Natural killer cell (primary cell): ENCODE measurements around the gene RALBP1. TPM values are rescaled to one million over a fixed set of nuclear protein-coding genes. Genes with fewer than 3 reads are reported as not detected.
A peak's percentile ranks its signal among the peaks of the same experiment; 100 is the strongest.
"Not testable (repeated sequence)": the region's sequence is repeated elsewhere in the genome, so short reads cannot be mapped to it uniquely, and the experiment has no call there.

ENCODE experiments used
- ATAC-seq, 3 donors: fragments of 150-1000 bp in 2 of 3; fragments of 200-7000 bp in 1 of 3; cut with Tn5 transposase; 1 replicate in 1 of 3; 2 replicates in 2 of 3; pipeline ENCODE4 v1.10.0; 2021; ENCODE audit warnings: mild to moderate bottlenecking in 2 of 3, moderate library complexity in 2 of 3
- DNase-seq, 2 donors: peaks; one replicate each; pipeline versions ENCODE4 v3.0.0 to v3.0.0-alpha.2; 2013 to 2021; ENCODE audit warnings: mixed read lengths in 1 of 2
- H3K27ac ChIP-seq: one replicate; pipeline ENCODE4 v1.5.1; 2013; ENCODE audit warnings: mild to moderate bottlenecking, low read length
- H3K27me3 ChIP-seq: one replicate; pipeline ENCODE4 v1.6.1; 2013; ENCODE audit warnings: low read length; ENCODE audit not compliant: control insufficient read depth, insufficient read depth
- H3K36me3 ChIP-seq: one replicate; pipeline ENCODE4 v1.6.1; 2013; ENCODE audit warnings: low read length; ENCODE audit not compliant: control insufficient read depth, insufficient read depth
- H3K4me1 ChIP-seq: one replicate; pipeline ENCODE4 v1.6.1; 2013; ENCODE audit warnings: low read length; ENCODE audit not compliant: control insufficient read depth, insufficient read depth
- H3K4me3 ChIP-seq: one replicate; pipeline ENCODE4 v1.5.1; 2013; ENCODE audit warnings: low read length
- H3K9me3 ChIP-seq: one replicate; pipeline ENCODE4 v1.6.1; 2013; ENCODE audit warnings: low read length; ENCODE audit not compliant: control insufficient read depth, insufficient read depth
- H3K27ac Mint-ChIP-seq, 2 donors: one replicate each; pipeline ENCODE4 v1.8.0; 2022; ENCODE audit warnings: mild to moderate bottlenecking in 2 of 2, mixed read lengths in 2 of 2, moderate library complexity in 1 of 2
- H3K27me3 Mint-ChIP-seq, 2 donors: one replicate each; pipeline ENCODE4 v1.8.0; 2022; ENCODE audit warnings: low read depth in 2 of 2, mixed read lengths in 2 of 2
- H3K36me3 Mint-ChIP-seq: one replicate; pipeline ENCODE4 v1.8.0; 2022; ENCODE audit warnings: mixed read lengths
- H3K4me1 Mint-ChIP-seq, 2 donors: one replicate each; pipeline ENCODE4 v1.8.0; 2022; ENCODE audit warnings: mixed read lengths in 2 of 2
- H3K4me3 Mint-ChIP-seq: one replicate; pipeline ENCODE4 v1.8.0; 2022; ENCODE audit warnings: mild to moderate bottlenecking, moderate library complexity, mixed read lengths
- H3K9me3 Mint-ChIP-seq, 2 donors: one replicate each; pipeline ENCODE4 v1.8.0; 2022; ENCODE audit warnings: mixed read lengths in 2 of 2
- CTCF ChIP-seq: fragments of 200-600 bp; IDR thresholded peaks from one replicate; pipeline ENCODE4 v1.8.0; 2022; ENCODE audit warnings: antibody characterized with exemption
- WGBS: methylation state at CpG from one replicate; pipeline ENCODE4 v1.1.7; 2013; ENCODE audit warnings: missing lambda C conversion rate; ENCODE audit not compliant: insufficient coverage; 5-methylcytosine and 5-hydroxymethylcytosine counted together
- intact Hi-C: fragments of 100-400 bp; cut with micrococcal nuclease; formaldehyde crosslinking; loops from one replicate; pipeline ENCODE4 v1.14.2; 2022
- total RNA-seq, 4 donors: library from RNA; stranded (reverse); fragments of 120-200 nt in 1 of 4; gene quantifications; one replicate each; pipeline versions ENCODE4 v1.2.3 to v1.2.4, GENCODE V29; 2013 to 2022

RALBP1 gene
- total RNA-seq, 3 donors from 2014 or later (not counting 1 experiment from before 2014, with no cell fraction given) = 27.3 to 40.0 (median 33.4) TPM

- WGBS = 64% methylated on average over 1 of the region's 1 CpG
- Mint-ChIP-seq H3K36me3 (no peaks in the 10 kb centered on the region), H3K4me3 (no peak overlapping the region), H3K9me3 (no peaks in the 10 kb centered on the region), H3K27ac (peak overlapping the region; percentile 88 to 98), H3K27me3 (peaks cover 6 to 12% of the 10 kb centered on the region in 2 donors), H3K4me1 (peaks cover 36 to 51% of the 10 kb centered on the region in 2 donors)
- intact Hi-C loops = loop anchor here (5.0 to 10.0 kb wide), 4 partner anchors 137 to 435 kb away; partner anchors contain the start of genes ANKRD12, NDUFV2, PPP4R1 and VAPA
- ATAC-seq (no peak), DNase-seq (no peak)
- no peak overlapping the region for H3K4me3 ChIP-seq
- no peak overlapping the region for H3K27ac ChIP-seq
- H3K27me3 ChIP-seq = peaks cover 4% of the 10 kb centered on the region
- H3K36me3 ChIP-seq = no peaks in the 10 kb centered on the region
- no peaks in the 10 kb centered on the region for H3K9me3 ChIP-seq
- no peak for TF ChIP-seq CTCF
- H3K4me1 ChIP-seq = peaks cover 23% of the 10 kb centered on the region
These were observed 2.2 kb downstream of the RALBP1 start for GRCh38 chr18:9477509-9477908.

- no peak for DNase-seq
- H3K27ac ChIP-seq = no peak overlapping the region
- no peak overlapping the region for H3K4me3 Mint-ChIP-seq
- peaks cover under 1 to 7% of the 10 kb centered on the region in 2 donors for H3K27me3 Mint-ChIP-seq
- WGBS = 98% methylated on average over 31 of the region's 31 CpGs
- TF ChIP-seq CTCF = no peak
- peaks cover 43 to 59% of the 10 kb centered on the region in 2 donors for H3K4me1 Mint-ChIP-seq
- no peaks in the 10 kb centered on the region for H3K36me3 Mint-ChIP-seq
- ATAC-seq = no peak
- H3K36me3 ChIP-seq = no peaks in the 10 kb centered on the region
- no peaks in the 10 kb centered on the region for H3K27me3 ChIP-seq
- intact Hi-C loops = loop anchor here (5.0 to 10.0 kb wide), 4 partner anchors 136 to 434 kb away; partner anchors contain the start of genes ANKRD12, NDUFV2, PPP4R1 and VAPA
- H3K27ac Mint-ChIP-seq = no peak overlapping the region
- peaks cover 23% of the 10 kb centered on the region for H3K4me1 ChIP-seq
- no peak overlapping the region for H3K4me3 ChIP-seq
- H3K9me3 ChIP-seq = no peaks in the 10 kb centered on the region
- H3K9me3 Mint-ChIP-seq = no peaks in the 10 kb centered on the region
These were observed 3.2 kb downstream of the RALBP1 start for GRCh38 chr18:9478545-9478944.

GRCh38 chr18:9482790-9483189 lies 7.5 kb downstream of the RALBP1 start:
- Histone ChIP-seq H3K27ac (no peak overlapping the region), H3K27me3 (no peaks in the 10 kb centered on the region), H3K9me3 (no peaks in the 10 kb centered on the region), H3K4me3 (no peak overlapping the region), H3K4me1 (no peaks in the 10 kb centered on the region), H3K36me3 (no peaks in the 10 kb centered on the region)
- ATAC-seq (no peak), DNase-seq (no peak)
- Mint-ChIP-seq H3K27me3 (no peaks in the 10 kb centered on the region), H3K9me3 (no peaks in the 10 kb centered on the region), H3K4me1 (peaks cover 32 to 58% of the 10 kb centered on the region in 2 donors), H3K4me3 (no peak overlapping the region), H3K36me3 (no peaks in the 10 kb centered on the region), H3K27ac (peak overlapping the region in 1 of 2 donors; percentile 41)
- WGBS = no CpG with 5 or more reads among the region's 1 CpG
- intact Hi-C loops = no loop called here
- no peak for TF ChIP-seq CTCF

GRCh38 chr18:9483526-9483925 lies 8.2 kb downstream of the RALBP1 start:
- WGBS = 96% methylated on average over 7 of the region's 7 CpGs
- no peak overlapping the region for H3K4me3 Mint-ChIP-seq

GRCh38 chr18:9484856-9485255 lies 9.5 kb downstream of the RALBP1 start:
- ATAC-seq, H3K4me3 ChIP-seq, H3K36me3 Mint-ChIP-seq, H3K27ac ChIP-seq, H3K4me1 ChIP-seq, H3K27me3 ChIP-seq, H3K9me3 ChIP-seq, DNase-seq, H3K4me3 Mint-ChIP-seq, H3K36me3 ChIP-seq, H3K27me3 Mint-ChIP-seq, intact Hi-C loops, H3K9me3 Mint-ChIP-seq: not testable (repeated sequence)
- Mint-ChIP-seq H3K4me1 (peaks cover 31 to 66% of the 10 kb centered on the region in 2 donors), H3K27ac (peak overlapping the region in 1 of 2 donors; percentile 45)
- 89% methylated on average over 2 of the region's 2 CpGs for WGBS

More at GRCh38 chr18:9483526-9483925, 8.2 kb downstream of the RALBP1 start:
- Histone ChIP-seq H3K4me1 (no peaks in the 10 kb centered on the region), H3K27me3 (no peaks in the 10 kb centered on the region), H3K27ac (no peak overlapping the region), H3K9me3 (no peaks in the 10 kb centered on the region), H3K36me3 (no peaks in the 10 kb centered on the region), H3K4me3 (no peak overlapping the region)
- H3K9me3 Mint-ChIP-seq = no peaks in the 10 kb centered on the region
- no peaks in the 10 kb centered on the region for H3K27me3 Mint-ChIP-seq
- no peaks in the 10 kb centered on the region for H3K36me3 Mint-ChIP-seq
- no peak for DNase-seq
- intact Hi-C loops = no loop called here
- TF ChIP-seq CTCF = no peak
- no peak for ATAC-seq
- peaks cover 31 to 65% of the 10 kb centered on the region in 2 donors for H3K4me1 Mint-ChIP-seq
- H3K27ac Mint-ChIP-seq = peak overlapping the region in 1 of 2 donors; percentile 41
